HG03565 (cell line): ENCODE measurements around the gene LRRC75B.
"Not testable (repeated sequence)": the region's sequence is repeated elsewhere in the genome, so short reads cannot be mapped to it uniquely, and the experiment has no call there.

ENCODE experiments used
- ATAC-seq: cut with Tn5 transposase; IDR thresholded peaks from one replicate; pipeline ENCODE4 v1.9.1; 2021; ENCODE audit warnings: mild to moderate bottlenecking, moderate library complexity; ENCODE audit not compliant: unreplicated experiment

Gene LRRC75B

DNA sequence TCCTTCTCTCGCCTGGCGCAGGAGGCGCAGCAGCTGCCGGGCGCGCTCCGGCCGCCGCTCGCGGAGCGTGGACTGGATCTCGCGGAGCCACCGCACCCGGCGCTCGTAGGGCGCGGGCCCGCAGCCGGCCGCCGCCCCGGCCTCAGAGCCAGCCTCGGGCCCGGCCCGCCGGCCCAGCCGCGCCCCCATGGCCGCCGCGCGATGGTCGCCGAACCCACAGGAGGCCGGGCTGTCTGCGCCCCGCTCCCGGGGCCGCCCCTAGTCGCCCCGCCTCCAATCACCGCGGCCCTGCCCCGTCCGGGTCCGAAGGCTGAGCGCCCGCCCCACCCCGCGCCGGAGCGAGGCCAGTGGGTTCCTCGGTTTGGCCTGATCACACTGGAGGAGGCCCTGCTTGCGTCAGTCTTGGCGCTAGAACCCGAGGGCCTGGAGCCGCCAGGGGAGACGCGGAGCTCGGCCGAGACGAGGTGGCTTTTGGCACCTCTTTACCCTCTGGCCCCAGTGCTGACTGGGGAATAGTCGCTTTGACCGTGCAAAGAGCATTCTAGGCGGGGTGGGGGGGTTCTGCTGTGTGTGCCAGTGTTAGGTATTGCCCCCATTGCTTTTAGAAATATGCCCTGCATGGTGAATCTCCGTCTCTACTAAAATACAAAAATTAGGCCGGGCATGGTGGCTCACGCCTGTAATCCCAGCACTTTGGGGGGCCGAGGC, at the start of gene LRRC75B:
TSS of gene LRRC75B (minus strand) at position 223 of the 708 bp plus-strand sequence. CDS start at position 189, 34 bp downstream.
- peak; percentile 49 for ATAC-seq

DNA sequence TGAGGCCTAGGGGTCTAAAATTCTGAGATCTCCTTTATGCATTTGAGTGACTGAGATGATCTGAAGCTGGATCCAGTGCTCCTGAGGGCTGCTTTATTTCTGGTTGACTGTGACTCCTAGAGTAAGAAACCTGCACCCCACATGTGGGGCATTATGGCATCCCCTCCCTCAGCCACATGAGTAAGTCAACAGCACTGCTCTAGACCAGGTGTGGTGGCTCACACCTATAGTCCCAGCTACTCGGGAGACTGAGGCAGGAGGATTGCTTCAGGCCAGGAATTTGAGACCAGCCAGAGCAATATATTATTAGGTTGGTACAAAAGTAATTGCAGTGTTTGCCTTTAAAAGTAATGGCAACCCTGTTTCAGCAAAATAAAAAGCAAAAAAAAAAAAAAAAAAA, 49.4 kb upstream of the LRRC75B start:
- not testable (repeated sequence) for ATAC-seq

DNA sequence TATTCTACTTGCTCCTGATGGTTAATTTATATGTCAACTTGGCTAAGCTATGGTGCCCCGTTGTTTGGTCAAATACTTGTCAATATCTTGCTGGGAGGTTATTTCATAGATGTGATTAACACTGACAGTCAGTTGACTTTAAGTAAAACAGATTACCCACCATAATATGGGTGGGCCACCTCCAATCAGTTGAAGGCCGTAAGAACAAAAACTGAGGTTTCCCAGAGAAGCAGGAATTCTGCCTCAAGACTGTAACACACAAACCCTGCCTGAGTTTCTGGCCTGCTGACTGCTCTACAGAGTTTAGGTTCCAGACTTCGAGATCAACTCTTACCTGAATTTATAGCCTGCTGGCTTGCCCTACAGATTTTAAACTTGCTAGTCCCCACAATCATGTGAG, 43.6 kb upstream of the LRRC75B start:
- not testable (repeated sequence) for ATAC-seq

GRCh38 chr22:24634776-24635389, 42.0 kb upstream of the LRRC75B start:
- ATAC-seq: not testable (repeated sequence)

- not testable (repeated sequence) for ATAC-seq
Measured at GRCh38 chr22:24633231-24634023, 40.6 kb upstream of the LRRC75B start.

- not testable (repeated sequence) for ATAC-seq
Measured at GRCh38 chr22:24632642-24633041, 39.8 kb upstream of the LRRC75B start.

DNA sequence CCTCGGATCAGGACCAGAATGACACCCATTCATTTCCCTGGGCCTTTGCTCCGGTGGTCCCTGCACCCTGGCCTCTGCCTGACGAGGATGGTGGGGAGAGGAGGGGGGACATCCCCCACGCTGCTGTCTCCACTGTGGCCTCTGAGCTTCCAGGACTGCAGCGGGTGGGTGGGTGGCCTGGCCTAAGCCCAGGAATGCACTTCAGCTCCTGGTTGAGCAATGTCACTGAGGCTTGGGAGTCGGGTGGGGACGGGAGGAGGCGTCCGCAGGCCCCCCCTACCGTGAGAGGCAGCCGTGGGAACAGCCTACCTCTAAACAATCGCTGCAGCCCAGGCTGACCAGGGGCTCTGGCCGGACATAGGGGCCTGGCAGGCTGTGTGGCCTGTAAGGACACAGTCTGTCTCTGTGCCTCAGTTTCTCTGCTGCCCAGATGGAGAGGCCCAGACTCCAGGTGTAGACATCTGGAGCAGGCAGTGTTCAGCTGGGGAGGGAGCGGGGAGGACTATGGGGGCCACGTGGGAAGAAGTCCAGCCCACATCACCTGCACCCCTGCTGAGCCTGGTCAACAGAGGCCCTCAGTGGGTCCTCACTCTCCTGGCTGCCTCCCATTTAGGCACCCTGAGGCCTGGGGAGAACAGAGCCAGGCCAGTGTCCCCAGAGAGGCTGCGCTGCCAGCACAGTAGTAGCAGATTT, 38.7 kb upstream of the LRRC75B start:
- ATAC-seq: not testable (repeated sequence)

GRCh38 chr22:24630812-24631427, 38.0 kb upstream of the LRRC75B start:
- not testable (repeated sequence) for ATAC-seq

- not testable (repeated sequence) for ATAC-seq
Measured at GRCh38 chr22:24629069-24629468, 36.2 kb upstream of the LRRC75B start.

- ATAC-seq: not testable (repeated sequence)
Measured at GRCh38 chr22:24627911-24628310, 35.0 kb upstream of the LRRC75B start.

GRCh38 chr22:24622596-24622995, 29.7 kb upstream of the LRRC75B start:
- ATAC-seq: not testable (repeated sequence)

DNA sequence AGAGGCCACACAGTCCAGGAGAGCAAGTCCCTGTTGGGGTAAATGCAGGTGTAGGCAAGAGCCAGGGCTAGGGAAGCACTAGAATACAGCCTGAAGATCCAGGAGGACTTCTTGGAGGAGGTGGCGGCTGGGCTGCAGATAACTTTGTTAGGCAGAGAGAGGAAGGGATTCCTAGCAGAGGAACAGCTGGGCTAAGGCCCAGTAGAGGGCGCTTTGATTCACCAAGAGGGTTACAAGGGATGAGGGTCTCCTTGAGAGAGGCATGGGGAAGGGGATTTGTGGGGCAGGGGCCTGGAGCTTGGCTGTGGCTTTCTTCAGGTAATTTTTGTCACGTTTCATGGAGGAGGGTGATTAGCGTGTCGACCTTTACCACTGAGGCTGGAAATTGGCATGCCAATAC, 28.4 kb upstream of the LRRC75B start:
- ATAC-seq: not testable (repeated sequence)

- ATAC-seq: not testable (repeated sequence)
Measured at GRCh38 chr22:24614794-24615193, 21.9 kb upstream of the LRRC75B start.

DNA sequence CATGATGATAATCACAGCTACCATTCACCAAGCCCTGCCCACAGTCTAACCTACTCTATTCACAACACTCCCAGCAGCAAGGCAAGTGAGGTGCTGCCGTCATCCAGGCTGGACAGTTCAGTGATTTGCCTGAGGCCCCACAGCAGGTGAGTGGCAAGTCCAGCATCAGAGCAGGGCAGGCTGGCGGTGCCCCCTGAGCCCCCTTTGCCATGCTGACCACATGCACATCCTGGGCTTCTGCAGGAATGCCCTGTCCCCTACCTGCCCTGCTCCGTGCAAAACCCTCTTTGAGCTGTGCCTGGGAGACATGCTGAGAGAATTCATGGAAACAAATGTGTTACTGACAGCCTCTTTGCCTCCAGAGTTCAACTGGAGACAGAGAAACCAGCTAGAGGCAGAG, 17.0 kb upstream of the LRRC75B start:
- ATAC-seq: not testable (repeated sequence)

DNA sequence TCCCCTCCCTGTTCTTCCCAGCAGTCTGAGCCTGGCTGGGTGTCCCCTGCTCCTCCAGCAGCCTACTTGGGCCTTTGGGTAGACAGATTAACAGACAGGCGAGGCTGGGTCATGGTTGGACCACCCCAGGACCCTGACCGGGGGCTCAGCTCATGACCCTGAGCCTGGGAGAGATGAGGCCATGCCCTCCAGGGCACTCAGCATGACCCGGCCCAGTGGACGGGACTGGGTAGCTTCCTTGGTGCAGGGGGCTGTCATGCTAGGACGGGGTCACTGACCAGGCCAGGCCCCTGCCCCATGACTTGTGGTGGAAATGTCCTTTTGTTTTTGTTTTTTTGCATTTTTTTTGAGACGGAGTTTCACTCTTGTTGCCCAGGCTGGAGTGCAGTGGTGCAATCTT, 15.5 kb upstream of the LRRC75B start:
- ATAC-seq: not testable (repeated sequence)

DNA sequence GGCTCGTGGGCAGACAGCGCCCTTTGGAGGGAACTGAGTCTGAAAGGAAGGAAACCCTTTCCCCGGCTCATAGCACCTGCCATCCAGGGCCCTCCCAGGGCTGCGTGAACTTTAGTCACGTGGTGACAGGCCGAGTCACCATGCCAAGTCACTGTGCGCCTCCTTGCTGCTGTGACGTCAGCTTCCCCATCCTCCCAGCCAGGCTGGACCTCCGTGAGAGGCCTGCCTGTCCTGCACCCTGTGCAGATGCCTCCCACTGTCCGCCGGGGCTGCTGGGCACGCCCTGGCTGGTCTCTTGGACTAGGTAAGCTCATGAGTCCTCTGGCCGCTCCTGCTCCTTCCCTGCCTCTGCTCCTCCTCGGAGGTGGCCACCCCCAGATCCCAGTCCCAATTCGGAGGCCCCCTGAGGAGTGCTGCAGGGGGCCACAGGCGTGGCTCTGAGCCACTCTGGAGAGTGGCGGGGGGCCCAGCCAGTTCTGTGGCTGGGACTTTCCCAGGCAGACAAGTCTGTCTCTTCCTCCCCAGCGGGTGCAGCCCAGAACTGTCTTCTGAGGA, 14.6 kb upstream of the LRRC75B start:
- ATAC-seq: not testable (repeated sequence)

DNA sequence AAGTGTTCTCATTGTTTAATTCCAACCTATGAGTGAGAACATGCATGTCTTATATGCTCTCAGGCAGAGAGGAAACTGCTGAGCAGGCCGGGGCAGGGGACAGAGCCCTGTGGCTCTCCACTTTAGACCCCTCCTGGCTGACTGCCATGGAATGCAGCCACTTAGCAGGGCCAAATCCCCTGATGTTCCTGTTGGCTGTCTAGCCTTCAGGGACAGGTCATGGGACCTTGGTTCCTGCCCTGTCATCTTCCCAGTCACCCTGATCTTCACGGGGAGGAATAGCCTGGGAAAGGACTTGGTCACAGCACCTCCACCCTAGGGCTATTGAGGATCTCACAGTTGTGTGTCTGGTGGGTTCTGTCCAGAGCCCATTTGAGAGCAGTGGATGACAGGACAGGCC, 13.5 kb upstream of the LRRC75B start:
- ATAC-seq: not testable (repeated sequence)

GRCh38 chr22:24603770-24604629, 11.1 kb upstream of the LRRC75B start:
- ATAC-seq: not testable (repeated sequence)
